Effector memory CD8-positive, alpha-beta T cell (primary cell): ENCODE measurements around the gene IL3RA.
A peak's percentile ranks its signal among the peaks of the same experiment; 100 is the strongest.
"Not testable (repeated sequence)": the region's sequence is repeated elsewhere in the genome, so short reads cannot be mapped to it uniquely, and the experiment has no call there.

Experiments
- ATAC-seq: fragments of 150-1000 bp; cut with Tn5 transposase; replicated peaks from 2 replicates; pipeline ENCODE4 v1.10.0; 2021; ENCODE audit warnings: mild to moderate bottlenecking, moderate library complexity
- DNase-seq, 3 experiments: peaks; one replicate each; pipeline ENCODE4 v3.0.0; 2021
- H3K27ac Mint-ChIP-seq, 2 donors: one replicate each; pipeline ENCODE4 v1.8.0; 2022; ENCODE audit warnings: mild to moderate bottlenecking in 2 of 2, mixed read lengths in 2 of 2, moderate library complexity in 2 of 2
- H3K27me3 Mint-ChIP-seq, 2 donors: one replicate each; pipeline ENCODE4 v1.8.0; 2022; ENCODE audit warnings: mixed read lengths in 2 of 2
- H3K36me3 Mint-ChIP-seq: one replicate; pipeline ENCODE4 v1.8.0; 2022; ENCODE audit warnings: mild to moderate bottlenecking, moderate library complexity, mixed read lengths; ENCODE audit not compliant: insufficient read depth
- H3K4me1 Mint-ChIP-seq, 2 donors: one replicate each; pipeline ENCODE4 v1.8.0; 2022; ENCODE audit warnings: low read depth in 2 of 2, mixed read lengths in 2 of 2
- H3K4me3 Mint-ChIP-seq, 2 donors: one replicate each; pipeline ENCODE4 v1.8.0; 2022; ENCODE audit warnings: mild to moderate bottlenecking in 2 of 2, mixed read lengths in 2 of 2, moderate library complexity in 2 of 2
- H3K9me3 Mint-ChIP-seq, 2 donors: one replicate each; pipeline ENCODE4 v1.8.0; 2022; ENCODE audit warnings: mixed read lengths in 2 of 2
- total RNA-seq, 9 experiments: gene quantifications; one replicate each; lab custom pipeline; 2026; lab: John Stamatoyannopoulos, UW

Gene IL3RA
- total RNA-seq = 0 to 6.0 (median 0.34) reads per million in 9 experiments

GRCh38 chrX:1336331-1336943 lies at the start of gene IL3RA:
Gene IL3RA, plus strand, starts transcription at chrX:1336785. Its CDS starts 4,981 bp downstream, at chrX:1341766.
- DNase-seq (no peak), ATAC-seq (peak; percentile 46)
- H3K4me1 Mint-ChIP-seq = peaks cover 12 to 14% of the 10 kb centered on the region in 2 donors
- H3K4me3 Mint-ChIP-seq = peak within 1 kb of the TSS; percentile 73 to 76
- peak within 1 kb of the TSS; percentile 51 to 61 for H3K27ac Mint-ChIP-seq
- no peaks in the 10 kb centered on the region for H3K36me3 Mint-ChIP-seq
- peaks cover 7 to 31% of the 10 kb centered on the region in 2 donors for H3K27me3 Mint-ChIP-seq
- peaks cover 0 to 3% of the 10 kb centered on the region in 2 donors for H3K9me3 Mint-ChIP-seq

DNA sequence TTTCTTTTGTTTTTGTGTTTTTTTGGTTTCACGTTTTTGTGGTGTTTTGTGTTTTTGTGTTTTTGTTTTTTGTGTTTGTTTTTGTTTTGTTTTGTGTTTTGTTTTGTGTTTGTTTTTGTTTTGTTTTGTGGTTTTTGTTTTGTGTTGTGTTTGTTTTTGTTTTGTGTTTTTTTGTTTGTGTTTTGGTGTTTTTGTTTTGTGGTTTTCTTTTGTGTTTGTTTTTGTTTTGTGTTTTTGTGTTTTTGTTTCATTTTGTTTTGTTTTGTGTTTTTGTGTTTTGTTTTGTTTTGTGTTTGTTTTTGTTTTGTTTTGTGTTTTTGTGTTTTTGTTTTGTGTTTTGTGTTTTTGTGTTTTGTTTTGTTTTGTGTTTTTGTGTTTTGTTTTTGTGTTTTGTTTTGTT lies 47.0 kb upstream of the IL3RA start:
- DNase-seq = no peak
- peaks cover 0 to 4% of the 10 kb centered on the region in 2 donors for H3K4me1 Mint-ChIP-seq
- no peak overlapping the region for H3K4me3 Mint-ChIP-seq
- peaks cover 7 to 14% of the 10 kb centered on the region in 2 donors for H3K9me3 Mint-ChIP-seq
- peaks cover 12% of the 10 kb centered on the region for H3K36me3 Mint-ChIP-seq
- H3K27me3 Mint-ChIP-seq = peaks cover 0 to 2% of the 10 kb centered on the region in 2 donors
- ATAC-seq = no peak
- peak overlapping the region in 1 of 2 donors; percentile 3 for H3K27ac Mint-ChIP-seq

- Mint-ChIP-seq H3K36me3 (peaks cover 12% of the 10 kb centered on the region), H3K9me3 (peaks cover 7 to 14% of the 10 kb centered on the region in 2 donors), H3K4me3 (no peak overlapping the region), H3K27ac (no peak overlapping the region), H3K27me3 (peaks cover 0 to 19% of the 10 kb centered on the region in 2 donors), H3K4me1 (peaks cover 0 to 4% of the 10 kb centered on the region in 2 donors)
- ATAC-seq = no peak
- no peak for DNase-seq
Observed at GRCh38 chrX:1291110-1291740, 45.4 kb upstream of the IL3RA start.

DNA sequence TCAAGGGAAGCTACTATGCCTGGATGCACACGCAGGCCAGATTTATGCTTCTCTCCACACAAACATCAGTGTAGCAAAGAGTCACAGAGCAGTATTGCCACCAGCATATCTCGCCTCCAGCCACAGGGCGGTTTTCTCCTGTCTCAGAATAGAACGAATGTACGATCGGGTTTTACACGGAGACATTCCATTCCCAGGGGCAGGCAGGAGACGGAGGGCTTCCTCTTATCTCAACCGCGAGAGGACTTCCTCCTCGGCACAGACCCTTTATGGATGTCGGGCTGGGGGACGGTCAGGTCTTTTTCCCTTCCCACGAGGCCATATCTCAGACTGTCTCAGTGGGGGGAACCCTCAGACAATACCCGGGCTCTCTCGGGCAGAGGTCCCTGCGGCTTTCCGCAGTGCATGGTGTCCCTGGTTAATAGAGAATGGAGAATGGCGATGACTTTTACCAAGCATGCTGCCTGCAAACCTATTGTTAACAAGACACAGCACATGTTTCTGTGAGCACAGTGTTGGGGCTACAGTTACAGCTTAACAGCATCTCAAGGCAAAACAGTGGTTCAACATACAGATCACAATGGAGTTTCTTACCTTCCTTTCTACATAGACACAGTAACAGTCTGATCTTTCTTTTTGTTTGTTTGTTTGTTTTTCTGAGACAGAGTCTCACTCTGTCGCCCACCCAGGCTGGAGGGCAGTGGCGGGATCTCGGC lies 43.9 kb upstream of the IL3RA start:
- peaks cover 0 to 20% of the 10 kb centered on the region in 2 donors for H3K27me3 Mint-ChIP-seq
- H3K9me3 Mint-ChIP-seq = peaks cover 7 to 14% of the 10 kb centered on the region in 2 donors
- H3K36me3 Mint-ChIP-seq = peaks cover 12% of the 10 kb centered on the region
- H3K4me3 Mint-ChIP-seq = no peak overlapping the region
- no peak overlapping the region for H3K27ac Mint-ChIP-seq
- H3K4me1 Mint-ChIP-seq = peaks cover 0 to 4% of the 10 kb centered on the region in 2 donors
- no peak for ATAC-seq
- no peak for DNase-seq

DNA sequence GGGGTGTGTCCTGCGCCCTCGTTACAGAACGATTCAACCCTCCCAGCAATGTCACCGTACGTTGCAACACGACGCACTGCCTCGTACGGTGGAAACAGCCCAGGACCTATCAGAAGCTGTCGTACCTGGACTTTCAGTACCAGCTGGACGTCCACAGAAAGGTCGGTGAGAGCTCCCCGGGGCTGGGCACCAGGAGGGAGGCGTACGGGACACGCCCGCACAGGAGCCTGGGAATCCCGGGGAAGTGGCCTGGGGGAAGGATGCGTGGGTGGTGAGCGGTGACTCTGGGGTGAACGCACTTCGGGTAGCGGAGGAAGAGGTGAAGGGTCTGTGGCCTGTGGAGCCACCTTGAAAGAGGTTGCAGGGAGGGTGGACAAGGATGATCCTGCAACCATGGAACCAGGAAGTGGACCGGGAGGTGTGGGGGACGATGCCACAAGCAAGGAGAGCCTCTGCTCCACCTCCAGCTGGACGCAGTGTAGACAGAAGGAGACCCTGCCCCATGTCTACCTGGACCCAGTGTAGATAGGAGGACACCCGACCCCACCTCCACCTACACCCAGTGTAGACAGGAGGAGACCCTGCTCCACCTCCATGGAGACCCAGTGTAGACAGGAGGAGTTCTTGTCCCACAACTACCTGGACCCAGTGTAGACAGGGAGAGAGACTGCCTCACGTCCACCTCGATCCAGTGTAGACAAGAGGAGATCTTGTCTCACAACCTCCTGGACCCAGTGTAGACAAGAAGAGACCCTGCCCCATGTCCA lies 42.1 kb upstream of the IL3RA start:
- H3K36me3 Mint-ChIP-seq = peaks cover 6% of the 10 kb centered on the region
- H3K9me3 Mint-ChIP-seq = peaks cover 5 to 8% of the 10 kb centered on the region in 2 donors
- no peak overlapping the region for H3K4me3 Mint-ChIP-seq
- H3K4me1 Mint-ChIP-seq = peaks cover 0 to 4% of the 10 kb centered on the region in 2 donors
- ATAC-seq (no peak), DNase-seq (no peak)
- H3K27ac Mint-ChIP-seq = no peak overlapping the region
- peaks cover 0 to 28% of the 10 kb centered on the region in 2 donors for H3K27me3 Mint-ChIP-seq

GRCh38 chrX:1295550-1295949 lies 41.0 kb upstream of the IL3RA start:
- DNase-seq (no peak), ATAC-seq (no peak)
- no peak overlapping the region for H3K27ac Mint-ChIP-seq
- H3K9me3 Mint-ChIP-seq = no peaks in the 10 kb centered on the region
- H3K27me3 Mint-ChIP-seq = peaks cover 0 to 28% of the 10 kb centered on the region in 2 donors
- H3K4me1 Mint-ChIP-seq = peaks cover 0 to 4% of the 10 kb centered on the region in 2 donors
- peaks cover 2% of the 10 kb centered on the region for H3K36me3 Mint-ChIP-seq
- no peak overlapping the region for H3K4me3 Mint-ChIP-seq

DNA sequence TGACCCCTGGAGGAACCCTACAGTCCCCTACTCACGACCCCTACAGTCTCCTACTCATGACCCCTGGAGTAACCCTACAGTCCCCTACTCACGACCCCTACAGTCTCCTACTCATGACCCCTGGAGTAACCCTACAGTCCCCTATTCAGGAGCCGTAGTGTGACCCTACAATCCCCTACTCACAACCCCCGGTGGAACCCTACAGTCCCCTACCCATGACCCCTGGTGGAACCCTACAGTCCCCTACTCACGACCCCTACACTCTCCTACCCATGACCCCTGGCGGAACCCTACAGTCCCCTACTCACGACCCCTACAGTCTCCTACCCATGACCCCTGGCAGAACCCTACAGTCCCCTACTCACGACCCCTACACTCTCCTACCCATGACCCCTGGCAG lies 39.0 kb upstream of the IL3RA start:
- not testable (repeated sequence) for H3K4me1 Mint-ChIP-seq, DNase-seq, H3K36me3 Mint-ChIP-seq, H3K4me3 Mint-ChIP-seq, H3K27ac Mint-ChIP-seq, H3K9me3 Mint-ChIP-seq, ATAC-seq
- H3K27me3 Mint-ChIP-seq = peaks cover 0 to 28% of the 10 kb centered on the region in 2 donors

GRCh38 chrX:1300449-1300848 lies 36.1 kb upstream of the IL3RA start:
- H3K27me3 Mint-ChIP-seq = peaks cover 0 to 17% of the 10 kb centered on the region in 2 donors
- H3K4me1 Mint-ChIP-seq = no peaks in the 10 kb centered on the region
- peaks cover 5% of the 10 kb centered on the region for H3K36me3 Mint-ChIP-seq
- no peak overlapping the region for H3K27ac Mint-ChIP-seq
- H3K9me3 Mint-ChIP-seq = no peaks in the 10 kb centered on the region
- ATAC-seq = no peak
- DNase-seq = no peak
- H3K4me3 Mint-ChIP-seq = no peak overlapping the region

- Mint-ChIP-seq H3K4me3 (no peak overlapping the region), H3K36me3 (peaks cover 4% of the 10 kb centered on the region), H3K27ac (no peak overlapping the region), H3K9me3 (peaks cover 0 to 8% of the 10 kb centered on the region in 2 donors), H3K4me1 (no peaks in the 10 kb centered on the region), H3K27me3 (no peaks in the 10 kb centered on the region)
- ATAC-seq = no peak
- no peak for DNase-seq
Observed at GRCh38 chrX:1305411-1305810, 31.2 kb upstream of the IL3RA start.

DNA sequence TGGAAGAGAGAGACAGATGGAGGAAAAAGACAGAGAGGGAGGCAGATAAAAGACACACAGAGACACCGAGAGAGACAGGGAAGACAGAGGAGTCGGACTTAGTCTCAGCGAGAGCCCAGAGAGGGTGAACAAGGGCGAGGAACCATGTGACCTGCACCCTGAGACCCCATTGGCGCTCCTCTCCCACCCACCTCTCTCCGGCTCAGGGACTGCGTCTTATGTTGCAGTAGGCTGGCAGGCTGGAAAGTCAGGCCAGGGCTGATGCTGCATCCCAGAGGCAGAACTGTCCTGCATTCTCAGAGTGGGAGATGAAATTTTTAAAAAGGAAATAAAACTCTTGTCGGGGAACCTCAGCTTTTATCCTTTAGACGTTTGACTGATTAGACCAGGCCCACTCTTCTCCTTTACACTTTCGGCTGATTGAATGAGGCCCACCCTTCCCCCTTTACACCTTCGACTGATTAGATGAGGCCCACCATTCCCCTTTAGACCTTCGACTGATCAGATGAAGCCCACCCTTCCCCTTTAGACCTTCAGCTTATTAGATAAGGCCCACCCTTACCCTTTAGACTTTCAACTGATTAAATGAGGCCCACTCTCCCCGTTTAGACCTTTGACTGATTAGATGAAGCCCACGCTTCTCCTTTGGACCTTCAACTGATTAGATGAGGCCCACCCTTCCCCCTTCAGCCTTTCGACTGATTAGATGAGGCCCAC lies 29.5 kb upstream of the IL3RA start:
- H3K4me3 Mint-ChIP-seq = no peak overlapping the region
- H3K27me3 Mint-ChIP-seq = no peaks in the 10 kb centered on the region
- DNase-seq (peak in 1 of 3 experiments; percentile 17), ATAC-seq (no peak)
- H3K4me1 Mint-ChIP-seq = no peaks in the 10 kb centered on the region
- peak overlapping the region in 1 of 2 donors; percentile 1 for H3K27ac Mint-ChIP-seq
- H3K36me3 Mint-ChIP-seq = peaks cover 2% of the 10 kb centered on the region
- peaks cover 0 to 8% of the 10 kb centered on the region in 2 donors for H3K9me3 Mint-ChIP-seq

DNA sequence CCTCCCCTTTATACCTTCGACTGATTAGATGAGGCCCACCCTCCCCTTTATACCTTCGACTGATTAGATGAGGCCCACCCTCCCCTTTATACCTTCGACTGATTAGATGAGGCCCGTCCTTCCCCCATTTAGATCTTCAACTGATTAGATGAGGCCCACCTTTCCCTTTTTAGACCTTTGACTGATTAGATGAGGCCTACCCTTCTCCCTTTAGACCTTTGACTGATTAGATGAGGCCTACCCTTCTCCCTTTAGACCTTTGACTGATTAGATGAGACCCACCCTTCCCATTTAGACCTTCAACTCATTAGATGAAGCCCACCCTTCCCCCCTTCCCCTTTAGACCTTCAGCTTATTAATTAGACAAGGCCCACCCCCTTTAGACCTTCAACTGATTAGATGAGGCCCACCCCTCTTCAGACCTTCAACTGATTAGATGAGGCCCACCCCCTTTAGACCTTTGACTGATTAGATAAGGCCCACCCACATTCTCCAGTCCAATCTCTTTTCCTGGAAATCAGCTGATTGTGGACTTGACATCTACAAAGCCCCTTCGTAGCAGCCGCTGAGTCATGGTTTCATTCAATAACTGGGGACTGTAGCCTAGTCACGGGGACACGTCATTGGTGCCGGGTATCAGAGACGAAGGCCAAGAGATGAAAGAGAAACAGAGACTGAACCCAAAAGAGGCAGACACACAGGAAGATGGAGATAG lies 28.8 kb upstream of the IL3RA start:
- DNase-seq = no peak
- Mint-ChIP-seq H3K27ac (peak overlapping the region in 1 of 2 donors; percentile 1), H3K9me3 (peaks cover 0 to 8% of the 10 kb centered on the region in 2 donors), H3K4me3 (no peak overlapping the region), H3K4me1 (no peaks in the 10 kb centered on the region), H3K36me3 (peaks cover 2% of the 10 kb centered on the region), H3K27me3 (no peaks in the 10 kb centered on the region)
- ATAC-seq = no peak

- Mint-ChIP-seq H3K27me3 (no peaks in the 10 kb centered on the region), H3K4me1 (no peaks in the 10 kb centered on the region), H3K9me3 (peaks cover 0 to 8% of the 10 kb centered on the region in 2 donors), H3K4me3 (no peak overlapping the region), H3K27ac (no peak overlapping the region), H3K36me3 (peaks cover 2% of the 10 kb centered on the region)
- ATAC-seq (no peak), DNase-seq (no peak)
Observed at GRCh38 chrX:1308476-1308875, 28.1 kb upstream of the IL3RA start.
